B cell (primary cell): ENCODE results near the gene DOCK8. TPM values are rescaled to one million over a fixed set of nuclear protein-coding genes. Genes with fewer than 3 reads are reported as not detected.

Experiments
- ATAC-seq: fragments of 200-7000 bp; cut with Tn5 transposase; one replicate; pipeline ENCODE4 v1.10.0; 2021; ENCODE audit warnings: low read depth, mild to moderate bottlenecking, moderate number of reproducible peaks, moderate library complexity
- CTCF ChIA-PET: fragments of 350-600 bp; sonication (Branson Sonifier 250); formaldehyde crosslinking; loops from one replicate; lab custom pipeline; 2021; ENCODE audit warnings: antibody characterized with exemption, inconsistent platforms; lab: Charles Lee
- POLR2A ChIA-PET: fragments of 350-600 bp; sonication (Branson Sonifier 250); formaldehyde crosslinking; loops from one replicate; lab custom pipeline; 2021; ENCODE audit warnings: antibody characterized with exemption; lab: Charles Lee
- DNase-seq: peaks from one replicate; pipeline ENCODE4 v3.0.0; 2013
- H2AFZ ChIP-seq: 2 replicates; pipeline ENCODE4 v1.6.1; 2012; ENCODE audit warnings: mild to moderate bottlenecking, low read depth, low read length; ENCODE audit not compliant: insufficient read depth, poor library complexity, severe bottlenecking
- H3K27ac ChIP-seq, 2 donors: 1 replicate in 1 of 2; 2 replicates in 1 of 2; pipeline ENCODE4 v1.5.1; 2012 to 2013; ENCODE audit warnings: low read length in 2 of 2, mild to moderate bottlenecking in 2 of 2, moderate library complexity in 1 of 2
- H3K27me3 ChIP-seq, 4 experiments: fragments of 200-600 bp in 1 of 4; sonication (generic) in 1 of 4; replicated peaks in 1 of 4; 1 replicate in 2 of 4; 2 replicates in 2 of 4; pipeline versions ENCODE4 v1.6.1 to v1.7.0; 2013 to 2016; ENCODE audit warnings: low read length in 3 of 4, mild to moderate bottlenecking in 2 of 4, mixed read lengths in 1 of 4, moderate library complexity in 1 of 4; ENCODE audit not compliant: insufficient read depth in 4 of 4, control insufficient read depth in 3 of 4; ENCODE audit errors: control extremely low read depth in 1 of 4
- H3K36me3 ChIP-seq, 2 experiments: replicated peaks in 1 of 2; 1 replicate in 1 of 2; 2 replicates in 1 of 2; pipeline versions ENCODE4 v1.6.1 to v1.7.1; 2013; ENCODE audit warnings: low read length in 1 of 2; ENCODE audit not compliant: insufficient read depth in 2 of 2, control insufficient read depth in 1 of 2; ENCODE audit errors: control extremely low read depth in 1 of 2, extremely low read depth in 1 of 2
- H3K4me1 ChIP-seq, 2 donors: fragments of 200-600 bp in 1 of 2; sonication (generic) in 1 of 2; 1 replicate in 1 of 2; 2 replicates in 1 of 2; pipeline versions ENCODE4 v1.5.1 to v1.6.1; 2013 to 2017; ENCODE audit warnings: low read length in 2 of 2; ENCODE audit not compliant: control insufficient read depth in 2 of 2, insufficient read depth in 2 of 2
- H3K4me2 ChIP-seq: replicated peaks from 2 replicates; pipeline ENCODE3; 2012; ENCODE audit warnings: mild to moderate bottlenecking, low read depth, low read length; ENCODE audit not compliant: poor library complexity, severe bottlenecking
- H3K4me3 ChIP-seq, 5 experiments: fragments of 200-600 bp in 1 of 5; sonication (generic) in 1 of 5; 1 replicate in 3 of 5; 2 replicates in 2 of 5; pipeline versions ENCODE4 v1.5.1 to v1.7.0; 2011 to 2016; ENCODE audit warnings: low read length in 4 of 5, mild to moderate bottlenecking in 4 of 5, low read depth in 2 of 5, control low read depth in 1 of 5, moderate library complexity in 1 of 5; ENCODE audit not compliant: insufficient read depth in 1 of 5; ENCODE audit errors: control extremely low read depth in 1 of 5, extremely low read depth in 1 of 5
- H3K79me2 ChIP-seq: fragments of 200-600 bp; sonication (generic); one replicate; pipeline ENCODE4 v1.6.0; 2016; ENCODE audit warnings: low read length; ENCODE audit not compliant: control insufficient read depth, insufficient read depth
- H3K9ac ChIP-seq: fragments of 200-600 bp; sonication (generic); 2 replicates; pipeline ENCODE4 v1.6.1; 2017; ENCODE audit warnings: mild to moderate bottlenecking, low read length, moderate library complexity
- H3K9me3 ChIP-seq, 3 donors: one replicate each; pipeline versions ENCODE4 v1.6.1 to v1.7.1; 2013; ENCODE audit warnings: low read length in 2 of 3; ENCODE audit not compliant: control insufficient read depth in 2 of 3, insufficient read depth in 1 of 3; ENCODE audit errors: control extremely low read depth in 1 of 3
- H4K20me1 ChIP-seq: 2 replicates; pipeline ENCODE4 v1.6.0; 2012; ENCODE audit warnings: mild to moderate bottlenecking, low read length; ENCODE audit not compliant: insufficient read depth, control insufficient read depth, poor library complexity, severe bottlenecking
- H3K27ac Mint-ChIP-seq: one replicate; pipeline ENCODE4 v1.8.0; 2021; ENCODE audit warnings: mixed read lengths
- H3K27me3 Mint-ChIP-seq: one replicate; pipeline ENCODE4 v1.8.0; 2021; ENCODE audit warnings: mixed read lengths
- H3K4me1 Mint-ChIP-seq: one replicate; pipeline ENCODE4 v1.8.0; 2021; ENCODE audit warnings: mixed read lengths
- H3K4me3 Mint-ChIP-seq: one replicate; pipeline ENCODE4 v1.8.0; 2021; ENCODE audit warnings: mixed read lengths
- H3K9me3 Mint-ChIP-seq: one replicate; pipeline ENCODE4 v1.8.0; 2022; ENCODE audit warnings: mixed read lengths; ENCODE audit not compliant: insufficient read depth
- CTCF ChIP-seq: fragments of 200-600 bp; IDR thresholded peaks from one replicate; pipeline ENCODE4 v1.8.0; 2022; ENCODE audit warnings: antibody characterized with exemption, mild to moderate bottlenecking
- EZH2 ChIP-seq: IDR thresholded peaks from 2 replicates; pipeline ENCODE4 v1.6.1; 2012; ENCODE audit warnings: borderline replicate concordance, low read depth, mild to moderate bottlenecking, moderate library complexity, low read length; ENCODE audit not compliant: insufficient read depth, poor library complexity, severe bottlenecking
- WGBS: methylation state at CpG from one replicate; pipeline ENCODE4 v1.1.5; 2013; ENCODE audit warnings: missing lambda C conversion rate; ENCODE audit not compliant: insufficient coverage; 5-methylcytosine and 5-hydroxymethylcytosine counted together
- intact Hi-C: fragments of 100-400 bp; cut with micrococcal nuclease; formaldehyde crosslinking; loops from one replicate; pipeline ENCODE4 v1.10.0; 2022
- polyA plus RNA-seq: library from polyadenylated mRNA; depleted of rRNA; stranded (reverse); fragments of >200 nt; gene quantifications from 2 replicates; pipeline ENCODE4 v1.2.3, GENCODE V29; 2012
- total RNA-seq, 2 donors: library from RNA; stranded (reverse); fragments of 120-200 nt in 1 of 2; gene quantifications; 1 replicate in 1 of 2; 2 replicates in 1 of 2; pipeline versions ENCODE4 v1.2.3 to v1.2.4, GENCODE V29; 2013 to 2022

DOCK8 gene
- total and polyA plus RNA-seq, 2 donors (not counting 1 experiment from before 2014, with no cell fraction given) = 47.6 to 288 TPM

- intact Hi-C loops = no loop called here
- ATAC-seq (peak; percentile 41), DNase-seq (no peak)
Measured at GRCh38 chr9:224582-225520, 10.2 kb downstream of the DOCK8 start.

More at GRCh38 chr9:224582-225520, 10.2 kb downstream of the DOCK8 start:
- H3K4me2 ChIP-seq = peak overlapping the region; percentile 52
- H3K27me3 ChIP-seq = no peaks in the 10 kb centered on the region
- H3K4me3 Mint-ChIP-seq = no peak overlapping the region
- H3K9ac ChIP-seq = no peak overlapping the region
- H3K9me3 Mint-ChIP-seq = no peaks in the 10 kb centered on the region
- H2AFZ ChIP-seq = peak overlapping the region; percentile 17
- no peak overlapping the region for H3K27ac ChIP-seq
- peaks cover 35% of the 10 kb centered on the region for H3K4me1 Mint-ChIP-seq
- H3K27me3 Mint-ChIP-seq = no peaks in the 10 kb centered on the region
- H3K36me3 ChIP-seq = peaks cover 0 to 4% of the 10 kb centered on the region in 2 experiments
- no peaks in the 10 kb centered on the region for H4K20me1 ChIP-seq
- peak overlapping the region; percentile 8 for H3K27ac Mint-ChIP-seq
- peaks cover 38 to 46% of the 10 kb centered on the region in 2 donors for H3K4me1 ChIP-seq
- TF ChIP-seq EZH2 (no peak), CTCF (no peak)
- ChIA-PET CTCF (no interaction called here), POLR2A (interaction anchor here (0.8 to 1.6 kb wide), 3 partner anchors 8 to 48 kb away, joined by 3 to 7 read pairs (median 5); partner anchors contain the start of gene DOCK8)
- WGBS = no CpG with 5 or more reads among the region's 3 CpGs
- H3K9me3 ChIP-seq = no peaks in the 10 kb centered on the region
- H3K4me3 ChIP-seq = no peak overlapping the region
- H3K79me2 ChIP-seq = peaks cover 85% of the 10 kb centered on the region
